Astrocyte of the cerebellum (primary cell): ENCODE data around the gene GALNT17.

Source experiments
- DNase-seq: peaks from one replicate; pipeline ENCODE4 v3.0.0-alpha.2; 2011; ENCODE audit warnings: low read depth
- H3K4me3 ChIP-seq: 2 replicates; pipeline ENCODE4 v1.5.1; 2011; ENCODE audit warnings: mild to moderate bottlenecking, low read depth, low read length, moderate library complexity
- in situ Hi-C: cut with HindIII; loops from 2 replicates; pipeline ENCODE4 v1.10.0; 2017; ENCODE audit warnings: low sequenced_read_pairs
- TF ChIP-seq, protein P1 (sequence below): IDR thresholded peaks from 2 replicates; pipeline ENCODE4 v1.5.1; 2012; ENCODE audit warnings: low read length, low read depth, moderate library complexity, mild to moderate bottlenecking; ENCODE audit errors: missing control alignments

Gene GALNT17

DNA sequence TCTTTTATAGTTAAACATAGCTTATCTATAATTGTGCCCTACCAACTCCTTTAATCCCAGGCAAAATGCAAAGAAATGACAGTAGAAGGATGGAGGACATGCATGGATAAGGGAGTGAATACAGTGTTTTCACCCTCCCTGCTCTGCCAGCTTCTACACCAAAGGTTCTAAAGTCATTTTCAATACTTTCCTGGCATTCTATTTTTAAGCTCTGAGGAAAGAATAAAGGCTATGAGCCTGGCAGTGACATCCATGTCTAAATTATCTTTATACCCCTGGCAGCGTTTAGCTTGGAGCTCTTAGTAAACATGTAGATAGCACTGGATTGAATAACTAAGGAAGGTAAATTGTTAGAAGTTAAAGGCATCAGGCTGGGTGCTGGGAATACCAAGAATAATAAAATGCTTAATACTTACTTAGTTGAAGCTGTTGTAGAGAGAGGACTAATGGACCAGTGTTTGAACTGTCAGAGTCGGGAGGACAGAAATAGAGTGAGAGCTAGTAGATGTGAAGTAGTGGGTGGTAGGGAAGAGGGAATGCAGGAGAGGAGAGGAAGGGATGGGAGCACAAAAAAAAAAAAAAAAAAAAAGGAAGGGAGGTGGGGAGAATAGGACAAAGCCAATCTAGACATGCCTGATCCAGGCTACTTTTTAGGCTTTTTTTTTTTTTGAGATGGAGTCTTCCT, 518.9 kb downstream of the GALNT17 start:
- no peak overlapping the region for H3K4me3 ChIP-seq
- in situ Hi-C loops, result loop anchor here (10.0 kb wide), 1 partner anchor 346 kb away; no protein-coding TSS in a partner anchor
- TF ChIP-seq, protein P1, sequence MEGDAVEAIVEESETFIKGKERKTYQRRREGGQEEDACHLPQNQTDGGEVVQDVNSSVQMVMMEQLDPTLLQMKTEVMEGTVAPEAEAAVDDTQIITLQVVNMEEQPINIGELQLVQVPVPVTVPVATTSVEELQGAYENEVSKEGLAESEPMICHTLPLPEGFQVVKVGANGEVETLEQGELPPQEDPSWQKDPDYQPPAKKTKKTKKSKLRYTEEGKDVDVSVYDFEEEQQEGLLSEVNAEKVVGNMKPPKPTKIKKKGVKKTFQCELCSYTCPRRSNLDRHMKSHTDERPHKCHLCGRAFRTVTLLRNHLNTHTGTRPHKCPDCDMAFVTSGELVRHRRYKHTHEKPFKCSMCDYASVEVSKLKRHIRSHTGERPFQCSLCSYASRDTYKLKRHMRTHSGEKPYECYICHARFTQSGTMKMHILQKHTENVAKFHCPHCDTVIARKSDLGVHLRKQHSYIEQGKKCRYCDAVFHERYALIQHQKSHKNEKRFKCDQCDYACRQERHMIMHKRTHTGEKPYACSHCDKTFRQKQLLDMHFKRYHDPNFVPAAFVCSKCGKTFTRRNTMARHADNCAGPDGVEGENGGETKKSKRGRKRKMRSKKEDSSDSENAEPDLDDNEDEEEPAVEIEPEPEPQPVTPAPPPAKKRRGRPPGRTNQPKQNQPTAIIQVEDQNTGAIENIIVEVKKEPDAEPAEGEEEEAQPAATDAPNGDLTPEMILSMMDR, result no peak
- DNase-seq, result no peak

DNA sequence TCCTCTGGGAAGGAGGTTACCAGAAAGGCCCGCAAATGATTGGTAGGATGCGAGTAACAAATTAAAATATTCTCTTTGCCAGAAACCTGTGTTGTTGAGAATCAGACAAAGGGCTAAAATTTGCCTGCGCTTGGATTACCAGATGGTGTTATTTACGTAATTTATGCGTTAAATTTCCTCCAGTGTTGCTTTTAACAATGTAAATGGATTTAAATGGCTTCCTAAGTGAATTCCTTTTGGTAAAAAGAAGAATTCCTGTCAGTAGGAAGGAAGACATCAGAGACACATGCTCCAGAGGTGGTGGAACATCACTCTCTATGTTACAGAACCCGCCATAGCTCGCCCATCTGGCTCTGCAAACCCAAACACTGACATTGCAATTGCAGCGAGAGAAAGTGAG, 520.6 kb downstream of the GALNT17 start:
- H3K4me3 ChIP-seq, result no peak overlapping the region
- TF ChIP-seq, protein P1, result no peak
- in situ Hi-C loops, result loop anchor here (10.0 kb wide), 1 partner anchor 348 kb away; no protein-coding TSS in a partner anchor
- no peak for DNase-seq

DNA sequence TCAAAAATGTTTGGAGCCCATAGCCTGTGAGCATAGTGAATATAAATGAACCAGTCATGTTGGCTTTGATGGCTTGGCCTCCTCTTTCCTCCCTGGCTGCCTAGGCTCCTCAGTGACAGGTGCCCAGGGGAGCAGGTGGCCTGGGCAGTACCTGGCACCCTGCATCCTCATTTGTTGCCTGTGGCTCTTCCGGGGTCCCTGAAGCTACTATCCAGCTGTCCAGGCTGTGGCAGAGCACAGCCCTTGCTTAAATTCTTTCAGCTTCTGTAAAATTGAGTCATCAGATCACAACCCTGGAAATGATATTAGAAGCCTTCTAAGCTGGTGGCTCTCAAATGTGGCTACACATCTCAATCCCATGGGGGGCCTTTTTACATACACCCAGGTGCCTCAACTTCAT, 525.4 kb downstream of the GALNT17 start:
- TF ChIP-seq, protein P1, result no peak
- H3K4me3 ChIP-seq, result no peak overlapping the region
- DNase-seq, result no peak
- in situ Hi-C loops, result loop anchor here (10.0 kb wide), 1 partner anchor 353 kb away; no protein-coding TSS in a partner anchor

DNA sequence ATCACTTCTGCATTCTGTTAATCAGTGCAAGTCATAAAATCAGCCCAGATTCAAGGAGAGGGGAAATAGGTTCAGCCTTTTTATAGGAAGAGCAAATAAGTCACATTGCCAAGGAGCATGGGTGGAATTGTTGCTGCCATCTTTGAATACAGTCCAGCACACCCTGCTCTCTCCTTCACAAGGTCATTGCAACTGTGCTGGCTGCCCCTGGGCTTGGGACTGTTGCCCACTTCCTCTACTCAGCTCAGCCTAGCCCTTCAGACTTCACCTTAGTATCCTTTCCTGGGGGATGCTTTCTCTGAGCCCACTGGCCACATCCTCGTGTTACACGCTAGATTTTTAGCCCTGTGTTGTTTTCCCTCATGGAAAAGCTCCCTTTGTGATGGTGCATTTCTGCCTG, 527.7 kb downstream of the GALNT17 start:
- TF ChIP-seq, protein P1, result no peak
- H3K4me3 ChIP-seq, result no peak overlapping the region
- in situ Hi-C loops, result loop anchor here (10.0 kb wide), 1 partner anchor 355 kb away; no protein-coding TSS in a partner anchor
- no peak for DNase-seq

DNA sequence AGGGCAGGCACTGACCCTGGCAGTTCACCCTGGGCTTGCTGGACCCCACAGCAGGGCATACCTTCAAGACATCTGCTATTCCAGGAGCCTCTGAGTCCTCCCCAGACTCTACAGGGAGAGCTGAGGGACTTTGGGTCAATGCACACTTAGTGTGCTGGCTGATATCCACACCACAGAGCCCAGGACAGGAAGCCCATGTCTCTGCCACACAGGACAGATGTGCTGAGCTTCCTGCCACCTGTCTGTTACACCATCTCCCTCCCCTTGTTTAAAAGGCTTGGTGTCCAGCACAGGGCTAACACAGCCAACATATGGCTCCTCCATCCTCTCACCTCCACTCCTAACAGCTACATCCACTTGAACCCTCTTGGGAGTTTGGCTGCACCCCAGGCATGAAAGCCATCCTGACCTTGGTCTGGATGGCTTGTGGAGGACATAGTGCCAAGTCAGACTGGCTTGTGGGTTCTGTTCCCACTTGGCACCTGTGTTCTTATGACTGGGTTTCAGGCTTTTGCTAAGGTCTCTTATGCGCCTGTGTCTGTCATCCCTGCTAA, 529.8 kb downstream of the GALNT17 start:
- no peak for DNase-seq
- H3K4me3 ChIP-seq, result no peak overlapping the region
- TF ChIP-seq, protein P1, result no peak
- in situ Hi-C loops, result no loop called here

DNA sequence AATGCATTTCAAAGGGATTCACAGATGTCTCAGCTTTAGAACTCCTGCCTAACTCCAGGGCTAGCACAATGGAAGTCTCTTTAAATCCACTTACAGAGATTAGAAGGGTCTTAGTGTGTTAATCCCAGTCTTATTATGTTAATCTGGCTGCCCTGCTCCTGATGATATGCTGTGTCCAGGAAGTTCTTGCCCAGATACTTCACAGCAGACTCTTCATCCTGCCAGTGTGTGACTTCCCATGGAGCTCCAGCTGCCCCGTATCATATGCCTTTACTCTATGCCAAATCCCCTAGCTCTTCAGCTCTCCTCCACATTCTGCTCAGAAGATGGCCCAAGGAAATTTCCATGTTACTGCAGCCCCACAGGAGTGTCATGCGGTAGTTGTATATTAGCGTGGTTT, 533.8 kb downstream of the GALNT17 start:
- no peak overlapping the region for H3K4me3 ChIP-seq
- no peak for DNase-seq
- in situ Hi-C loops, result no loop called here
- TF ChIP-seq, protein P1, result no peak
